HepG2 (cell line): Measurements from ENCODE around the gene FBXO9. TPM values are rescaled to one million over a fixed set of nuclear protein-coding genes. Genes with fewer than 3 reads are reported as not detected.
A peak's percentile ranks its signal among the peaks of the same experiment; 100 is the strongest.

ENCODE experiments used
- ATF3 ChIP-seq: sonication (generic); formaldehyde crosslinking; IDR thresholded peaks from 2 replicates; pipeline ENCODE4 v1.4.0; 2020; ENCODE audit warnings: missing genetic modification reagents
- ATF7-NPFF ChIP-seq: sonication (generic); formaldehyde crosslinking; IDR thresholded peaks from 2 replicates; pipeline ENCODE4 v1.8.1; 2023; ENCODE audit warnings: mild to moderate bottlenecking, low read depth, missing genetic modification reagents, moderate library complexity
- GABPA ChIP-seq, 2 experiments: IDR thresholded peaks; 2 replicates each; pipeline ENCODE4 v1.6.1; 2011 to 2016; ENCODE audit warnings: low read depth in 2 of 2, low read length in 1 of 2, missing biosample characterization in 1 of 2, missing genetic modification characterization in 1 of 2
- GABPB1 ChIP-seq: IDR thresholded peaks from 2 replicates; pipeline ENCODE4 v1.6.1; 2016; ENCODE audit warnings: mild to moderate bottlenecking, missing genetic modification reagents, moderate library complexity, missing compliant biosample characterization
- KDM4B ChIP-seq: sonication (generic); formaldehyde crosslinking; IDR thresholded peaks from 2 replicates; pipeline ENCODE4 v1.4.0; 2020; ENCODE audit warnings: missing genetic modification reagents
- NCOA2 ChIP-seq: sonication (generic); formaldehyde crosslinking; IDR thresholded peaks from 2 replicates; pipeline ENCODE4 v1.8.0; 2022; ENCODE audit warnings: inconsistent platforms
- NR2C2 ChIP-seq: sonication (generic); formaldehyde crosslinking; IDR thresholded peaks from 2 replicates; pipeline ENCODE4 v1.4.0; 2020; ENCODE audit warnings: missing genetic modification reagents, mild to moderate bottlenecking, moderate library complexity, borderline replicate concordance
- PRDM4 ChIP-seq: sonication (generic); formaldehyde crosslinking; IDR thresholded peaks from 2 replicates; pipeline ENCODE4 v1.9.0; 2021; ENCODE audit warnings: missing genetic modification reagents, borderline replicate concordance
- RFXANK ChIP-seq: IDR thresholded peaks from 2 replicates; pipeline ENCODE4 v1.6.1; 2016
- SP2 ChIP-seq: sonication (generic); formaldehyde crosslinking; IDR thresholded peaks from 2 replicates; pipeline ENCODE4 v1.5.1; 2020; ENCODE audit warnings: mild to moderate bottlenecking, missing genetic modification reagents
- ZC3H13 ChIP-seq: sonication (generic); formaldehyde crosslinking; IDR thresholded peaks from 2 replicates; pipeline ENCODE4 v1.8.1; 2023; ENCODE audit warnings: mild to moderate bottlenecking, missing genetic modification reagents, moderate library complexity
- ZFY ChIP-seq: sonication (generic); formaldehyde crosslinking; IDR thresholded peaks from 2 replicates; pipeline ENCODE4 v1.4.0; 2020; ENCODE audit warnings: missing genetic modification reagents
- ZNF136 ChIP-seq: sonication (generic); formaldehyde crosslinking; IDR thresholded peaks from 2 replicates; pipeline ENCODE4 v1.8.1; 2022; ENCODE audit warnings: low read depth, mild to moderate bottlenecking, moderate library complexity, missing genetic modification reagents
- ZNF138 ChIP-seq: sonication (generic); formaldehyde crosslinking; IDR thresholded peaks from 2 replicates; pipeline ENCODE4 v1.5.0; 2020; ENCODE audit warnings: mild to moderate bottlenecking, low read depth, missing genetic modification reagents
- ZNF264 ChIP-seq: sonication (generic); formaldehyde crosslinking; IDR thresholded peaks from 2 replicates; pipeline ENCODE4 v1.4.0; 2020; ENCODE audit warnings: missing genetic modification reagents
- ZNF646 ChIP-seq: sonication (generic); formaldehyde crosslinking; IDR thresholded peaks from 2 replicates; pipeline ENCODE4 v1.9.0; 2021; ENCODE audit warnings: mild to moderate bottlenecking, missing genetic modification reagents
- ZNF670 ChIP-seq: sonication (generic); formaldehyde crosslinking; IDR thresholded peaks from 2 replicates; pipeline ENCODE4 v1.8.0; 2022; ENCODE audit warnings: mild to moderate bottlenecking, missing genetic modification reagents, borderline replicate concordance
- ZNF841 ChIP-seq: sonication (generic); formaldehyde crosslinking; IDR thresholded peaks from 2 replicates; pipeline ENCODE4 v1.8.1; 2023; ENCODE audit warnings: missing genetic modification reagents, borderline replicate concordance
- ZNF850 ChIP-seq: sonication (generic); formaldehyde crosslinking; conservative IDR thresholded peaks from 2 replicates; pipeline ENCODE4 v1.9.0; 2021; ENCODE audit warnings: mild to moderate bottlenecking, missing genetic modification reagents
- ZSCAN20 ChIP-seq: sonication (generic); formaldehyde crosslinking; IDR thresholded peaks from 2 replicates; pipeline ENCODE4 v1.4.0; 2020; ENCODE audit warnings: missing genetic modification reagents, mild to moderate bottlenecking, borderline replicate concordance
- polyA plus RNA-seq, 8 experiments: library from polyadenylated mRNA; depleted of rRNA in 3 of 8; stranded (reverse) in 7 of 8; unstranded in 1 of 8; fragments of >200 nt; fragmentation: Illumina TruSeq in 4 of 8; extraction: Trizol in 4 of 8; gene quantifications; 2 replicates each; pipeline versions ENCODE4 v1.2.1 to v1.2.3, GENCODE V29; 2011 to 2016; ENCODE audit warnings: low read depth in 4 of 8, missing spikeins in 1 of 8, mixed read lengths in 1 of 8; ENCODE audit not compliant: insufficient read depth in 1 of 8
- total RNA-seq, 5 experiments: library from RNA; depleted of rRNA; stranded (reverse); fragments of >200 nt; fragmentation: Illumina TruSeq; extraction: Trizol; gene quantifications; 2 replicates each; pipeline ENCODE4 v1.2.3, GENCODE V29; 2016; ENCODE audit warnings: low read depth in 1 of 5

The FBXO9 gene
- total and polyA plus RNA-seq, 2 of the 13 experiments (the other 11 are each of a cell fraction or from before 2014, with no cell fraction given), result 64.3 to 98.4 TPM

GRCh38 chr6:53134601-53135235 lies 69.5 kb downstream of the FBXO9 start (continued):
- TF ChIP-seq ZNF264 (CRISPR knock-in tag), result peak; percentile 89; the same call in 1 of the 2 replicates
- TF ChIP-seq NCOA2 (CRISPR knock-in tag), result peak; percentile 98
- peak; percentile 78; the same call in 1 of the 2 replicates for TF ChIP-seq NR2C2 (CRISPR knock-in tag)
- no peak for TF ChIP-seq ZNF646
- 0 out of 2 replicates have a peak, but pooled peaks have one; percentile 44 for TF ChIP-seq ATF7-NPFF (CRISPR knock-in tag)
- TF ChIP-seq KDM4B, result no peak
- no peak for TF ChIP-seq GABPB1
- no peak for TF ChIP-seq SP2 (CRISPR knock-in tag)
- no peak for TF ChIP-seq ZNF138 (CRISPR knock-in tag)
- peak; percentile 84; the same call in 1 of the 2 replicates for TF ChIP-seq ZNF136 (CRISPR knock-in tag)
- no peak for TF ChIP-seq ZNF850 (CRISPR knock-in tag)
- TF ChIP-seq ZSCAN20 (CRISPR knock-in tag), result no peak
- TF ChIP-seq ZC3H13, result no peak
- TF ChIP-seq ZFY (CRISPR knock-in tag), result peak; percentile 37; the same call in 1 of the 2 replicates
- peak; percentile 82; the same call in 1 of the 2 replicates for TF ChIP-seq RFXANK (CRISPR knock-in tag)
- TF ChIP-seq GABPA (IDR thresholded peaks at IDR 0.05; ENCODE audit: low read depth, low read length), result no peak
- 0 out of 2 replicates have a peak, but pooled peaks have one; percentile 15 for TF ChIP-seq GABPA (CRISPR knock-in tag; IDR thresholded peaks at IDR 0.05; ENCODE audit: low read depth)
- TF ChIP-seq PRDM4 (CRISPR knock-in tag), result no peak; the same call in 1 of the 2 replicates
- TF ChIP-seq ZNF670 (CRISPR knock-in tag), result no peak
- TF ChIP-seq ZNF841 (CRISPR knock-in tag), result no peak
- TF ChIP-seq ATF3 (CRISPR knock-in tag), result peak; percentile 79
